NK-92 treated with Interleukin-12 subunit alpha and Interleukin-12 subunit beta, amount 100 ng/mL, for 24 hours (cell line): ENCODE results near the gene PTGIS.

Source experiments
- DNase-seq: peaks from one replicate; lab custom pipeline; 2025; lab: John Stamatoyannopoulos, UW

PTGIS gene

DNA sequence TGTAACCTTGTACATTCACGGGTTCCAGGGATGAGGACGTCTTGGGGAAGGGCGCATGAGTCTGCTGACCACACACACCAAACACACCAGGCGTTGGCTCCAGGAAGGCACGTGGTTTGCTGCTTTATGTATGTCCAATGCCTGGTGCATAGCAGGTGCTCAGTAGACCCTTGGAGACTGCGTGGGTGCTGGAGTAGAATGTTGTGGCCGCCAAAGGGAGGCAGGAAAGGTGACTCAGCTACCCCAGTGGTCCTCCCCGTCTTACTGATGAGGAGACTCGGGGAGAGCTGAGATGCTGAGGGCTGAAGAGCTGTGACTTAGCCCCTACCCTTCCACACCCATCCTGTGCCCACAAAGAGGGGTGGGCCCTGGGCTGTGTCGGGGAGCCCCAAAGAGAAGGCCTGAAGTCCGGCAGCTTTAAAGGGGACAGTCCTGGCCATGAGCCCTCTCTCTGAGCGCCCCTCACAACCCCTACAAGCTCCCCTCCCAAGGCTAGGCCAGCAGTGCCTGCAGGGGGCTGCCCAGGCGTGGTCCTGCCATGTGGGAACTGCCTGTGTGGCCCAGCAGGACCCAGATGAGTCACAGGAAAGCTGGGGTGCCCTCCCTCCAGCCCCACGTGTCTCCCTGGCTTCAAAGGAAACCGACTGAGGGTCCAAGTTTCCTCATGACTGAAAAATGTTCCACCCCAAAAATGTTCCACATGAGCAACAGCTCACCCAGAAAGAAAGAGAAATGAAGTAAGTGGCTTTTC is 28.0 kb upstream of the PTGIS start:
- DNase-seq = peak; percentile 94

DNA sequence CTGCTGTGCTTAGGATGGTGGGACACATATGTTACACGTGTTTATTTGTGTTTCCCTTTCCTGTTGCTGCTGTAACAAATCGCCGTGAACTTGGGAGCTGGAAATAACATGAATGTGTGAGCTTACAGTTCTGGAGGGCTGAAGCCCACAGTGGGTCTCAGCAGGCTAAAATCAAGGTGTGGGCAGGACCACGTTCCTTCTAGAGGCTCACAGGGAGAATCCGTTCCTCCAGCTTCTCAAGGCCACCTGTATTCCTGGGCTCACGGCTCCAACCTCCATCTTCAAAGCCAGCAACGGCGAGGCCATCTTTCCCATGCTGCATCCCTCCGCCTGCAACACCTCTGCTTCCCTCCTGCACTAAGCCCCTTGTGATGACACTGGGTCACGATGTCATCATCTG is 27.4 kb upstream of the PTGIS start:
- DNase-seq = no peak

DNA sequence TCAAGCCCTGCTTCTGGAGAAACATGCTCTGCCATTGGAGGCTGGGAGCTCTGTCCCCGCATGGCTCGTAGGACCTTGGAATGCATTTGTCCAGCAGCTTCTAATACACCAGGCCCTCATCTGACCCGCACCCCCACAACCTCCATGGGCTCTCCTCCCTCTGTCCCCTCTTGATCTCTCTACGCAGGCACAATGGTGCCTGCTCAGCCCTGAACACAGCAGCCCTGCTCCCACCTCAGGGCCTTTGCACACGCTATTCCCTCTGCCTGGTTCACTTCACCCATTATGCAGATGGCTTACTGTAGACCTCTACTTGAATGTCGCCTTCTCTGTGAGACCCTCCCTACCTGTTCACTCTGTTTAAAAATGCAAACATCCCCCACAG is 27.0 kb upstream of the PTGIS start:
- DNase-seq = no peak

DNA sequence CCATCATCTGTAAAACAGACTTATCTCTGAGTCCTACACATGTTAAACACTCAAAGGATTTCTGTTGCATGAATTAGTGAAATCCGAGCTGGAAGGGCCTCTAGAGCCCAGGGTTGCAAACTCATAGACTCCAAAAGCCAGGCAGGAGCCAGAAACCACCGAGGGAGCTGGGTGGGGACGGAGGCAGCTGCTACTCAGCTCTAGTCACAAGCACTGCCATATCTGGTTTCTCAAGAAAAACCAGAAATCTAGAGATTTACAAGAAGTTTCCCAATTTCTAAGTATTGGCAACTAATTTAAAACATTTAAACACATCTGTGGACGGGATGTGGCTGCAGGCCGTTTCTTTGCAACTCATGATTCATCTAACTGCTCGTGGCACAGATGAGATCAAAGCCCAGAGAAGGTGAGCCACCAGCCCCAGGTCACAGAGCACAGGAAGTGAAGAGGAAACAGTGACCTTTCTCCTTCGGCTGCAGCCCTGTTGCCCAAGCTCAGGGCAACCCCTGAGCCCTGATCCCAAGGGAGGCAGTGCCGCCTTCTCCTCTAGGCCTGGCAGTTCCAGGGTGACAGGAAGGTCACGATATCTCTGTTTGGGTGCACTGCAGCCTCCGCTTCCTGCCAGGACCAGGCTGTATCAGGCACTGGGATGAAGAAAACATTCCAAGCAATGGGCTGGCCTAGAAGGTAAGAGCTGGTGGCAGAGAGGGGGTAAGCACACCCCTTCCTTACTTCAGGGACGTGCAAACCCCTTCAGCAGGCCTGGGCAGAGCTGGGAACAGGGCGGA is 26.4 kb upstream of the PTGIS start:
- DNase-seq = peak; percentile 79

DNA sequence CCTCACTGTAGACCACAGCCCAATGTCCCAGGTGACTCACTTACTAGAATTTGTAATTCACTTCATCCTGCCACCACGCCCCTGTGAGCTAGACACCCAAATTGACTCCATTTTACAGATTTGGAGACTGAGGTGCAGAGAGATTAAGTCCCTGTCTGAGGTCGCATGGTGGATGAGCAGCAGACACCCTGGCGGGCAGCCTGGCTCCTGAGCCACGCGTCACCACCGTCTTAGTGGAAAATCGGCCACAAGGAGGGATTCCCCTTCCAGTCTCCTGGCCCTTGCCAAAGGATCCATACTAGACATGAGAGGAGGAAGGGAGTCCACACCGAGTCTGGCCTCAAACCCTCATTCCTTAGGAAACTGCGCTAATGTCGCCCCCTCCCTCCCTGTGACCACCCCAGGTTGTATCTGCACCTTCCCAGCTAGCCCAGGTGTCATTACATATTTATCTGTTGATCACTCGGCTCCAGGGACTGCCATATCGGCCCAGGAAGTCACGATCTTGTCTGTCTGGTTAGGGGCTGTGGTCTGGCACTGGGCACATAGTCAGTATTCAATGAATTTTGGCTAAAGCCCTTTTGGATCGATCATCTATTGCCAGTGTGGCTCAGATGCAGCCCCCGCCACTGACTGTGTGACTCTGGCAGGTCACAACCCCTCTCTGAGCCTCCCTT is 25.7 kb upstream of the PTGIS start:
- DNase-seq = peak; percentile 68

DNA sequence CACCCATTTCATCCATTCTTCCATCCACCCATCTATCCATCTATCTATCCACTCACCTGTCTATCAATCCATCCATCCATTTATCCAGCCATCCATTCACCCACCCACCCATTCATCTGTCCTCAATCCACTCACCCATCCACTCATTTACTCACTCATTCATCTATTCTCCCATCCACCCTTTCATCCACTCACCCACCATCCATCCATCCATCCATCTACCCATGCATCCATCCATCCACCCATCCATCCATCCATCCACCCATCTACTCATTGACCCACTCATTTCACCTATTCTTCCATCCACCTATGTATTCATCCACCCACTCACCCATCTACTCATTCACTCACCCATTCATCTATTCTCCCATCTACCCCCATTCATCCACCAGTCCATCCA is 24.2 kb upstream of the PTGIS start:
- DNase-seq = no peak

DNA sequence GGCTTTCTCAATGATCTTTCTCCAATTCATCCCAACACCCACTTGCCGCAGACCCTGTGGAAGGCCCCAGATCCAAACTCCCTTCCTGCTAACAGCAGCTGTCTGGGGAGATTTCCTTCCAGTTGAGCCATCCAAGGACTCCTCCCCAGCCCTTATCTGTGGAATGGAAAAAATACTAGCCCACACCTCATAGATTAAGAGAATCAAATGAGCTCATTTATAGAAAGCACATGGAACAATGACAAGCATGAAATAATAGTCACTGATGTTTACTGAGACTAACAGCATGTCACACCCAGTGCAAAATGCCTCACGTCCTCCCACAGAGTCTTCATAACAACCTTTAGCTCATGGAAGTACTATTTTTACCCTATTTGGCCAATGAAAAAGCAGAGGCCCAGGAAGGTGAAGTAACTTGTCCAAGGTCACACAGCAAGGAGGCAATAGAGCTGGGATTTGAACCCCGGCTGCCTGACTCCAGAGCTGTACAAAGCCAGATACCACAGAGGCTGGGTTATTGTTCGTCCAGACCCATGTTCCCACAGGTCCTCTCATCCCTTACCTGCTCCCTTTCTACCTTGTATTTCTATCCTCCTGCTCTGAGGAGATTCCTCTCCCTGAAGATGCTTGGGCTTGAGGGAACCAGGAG is 23.4 kb upstream of the PTGIS start:
- DNase-seq = no peak

DNA sequence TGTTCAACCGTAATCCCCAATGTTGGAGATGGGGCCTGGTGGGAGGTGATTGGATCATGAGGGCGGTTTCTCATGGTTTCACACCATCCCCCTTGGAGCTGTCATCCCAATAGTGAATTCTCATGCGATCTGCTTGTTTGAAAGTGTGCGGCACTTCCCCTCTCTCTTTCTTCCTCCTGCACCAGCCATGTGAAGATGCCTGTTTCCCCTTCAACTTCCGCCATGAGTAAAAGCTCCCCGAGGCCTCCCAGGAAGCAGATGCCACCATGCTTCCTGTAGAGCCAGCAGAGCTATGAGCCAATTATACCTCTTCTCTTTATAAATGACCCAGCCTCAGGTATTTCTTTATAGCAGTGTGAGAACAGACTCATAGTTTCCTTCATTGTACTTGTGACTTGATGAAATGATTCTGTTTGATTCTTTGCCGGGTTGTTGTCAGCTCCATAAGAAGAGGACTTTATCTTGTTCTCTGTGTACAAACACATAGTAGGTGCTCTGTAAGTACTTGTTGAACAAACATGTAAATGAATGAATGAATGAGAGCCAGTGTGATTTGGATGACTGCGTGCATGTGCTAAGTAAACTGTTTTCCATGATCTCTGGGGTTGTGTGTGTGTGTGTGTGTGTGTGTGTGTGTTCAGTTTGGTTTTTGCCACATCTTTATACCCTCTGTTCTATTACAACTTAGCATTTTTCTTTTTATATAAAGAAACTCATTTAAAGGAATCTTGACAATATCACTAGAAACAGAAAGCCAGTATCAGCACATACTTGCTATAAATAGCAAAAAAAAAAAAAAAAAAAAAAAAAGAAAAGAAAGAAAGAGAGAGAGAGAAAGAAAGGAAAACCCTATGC is 22.5 kb upstream of the PTGIS start:
- no peak for DNase-seq

DNA sequence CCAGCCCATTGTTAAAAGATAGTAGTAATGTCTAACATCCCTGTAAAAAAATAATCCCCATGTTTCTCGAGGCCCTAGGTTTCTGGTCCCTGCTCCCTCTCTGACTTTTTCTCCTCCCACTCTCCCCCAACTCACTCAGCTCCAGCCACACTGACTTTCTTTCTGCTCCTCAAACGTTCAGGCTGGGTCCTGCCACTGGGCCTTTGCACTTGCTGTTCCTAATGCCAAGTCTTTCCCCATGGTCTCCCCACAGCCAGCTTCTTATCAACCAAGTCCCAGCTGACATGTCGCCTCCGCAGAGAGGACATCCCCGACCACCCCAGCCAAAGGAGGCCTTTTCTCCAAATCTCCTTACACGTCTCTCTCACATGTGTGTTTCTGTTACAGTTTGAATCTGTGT is 21.8 kb upstream of the PTGIS start:
- no peak for DNase-seq

DNA sequence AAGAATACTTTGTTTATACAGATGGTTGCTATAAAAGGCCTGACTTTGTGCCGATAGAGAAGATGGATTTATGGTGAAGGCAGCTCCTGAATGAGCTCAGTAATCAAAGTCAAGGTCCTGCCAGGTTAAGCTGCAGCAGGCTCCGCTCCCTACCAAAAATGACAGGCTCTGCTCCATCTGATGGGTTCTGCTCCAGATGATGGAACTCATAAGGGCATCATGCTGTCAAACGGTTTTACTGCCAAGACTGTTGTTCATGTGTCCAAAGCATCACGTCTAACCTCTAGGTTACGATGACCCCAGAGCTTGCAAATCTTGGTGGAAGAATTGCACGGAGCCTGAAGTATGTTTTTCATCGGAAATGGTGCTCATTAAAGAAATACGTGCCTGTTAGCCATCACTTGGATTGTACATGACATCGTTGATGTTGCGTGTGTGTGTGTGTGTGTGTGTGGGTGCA is 19.2 kb upstream of the PTGIS start:
- no peak for DNase-seq

DNA sequence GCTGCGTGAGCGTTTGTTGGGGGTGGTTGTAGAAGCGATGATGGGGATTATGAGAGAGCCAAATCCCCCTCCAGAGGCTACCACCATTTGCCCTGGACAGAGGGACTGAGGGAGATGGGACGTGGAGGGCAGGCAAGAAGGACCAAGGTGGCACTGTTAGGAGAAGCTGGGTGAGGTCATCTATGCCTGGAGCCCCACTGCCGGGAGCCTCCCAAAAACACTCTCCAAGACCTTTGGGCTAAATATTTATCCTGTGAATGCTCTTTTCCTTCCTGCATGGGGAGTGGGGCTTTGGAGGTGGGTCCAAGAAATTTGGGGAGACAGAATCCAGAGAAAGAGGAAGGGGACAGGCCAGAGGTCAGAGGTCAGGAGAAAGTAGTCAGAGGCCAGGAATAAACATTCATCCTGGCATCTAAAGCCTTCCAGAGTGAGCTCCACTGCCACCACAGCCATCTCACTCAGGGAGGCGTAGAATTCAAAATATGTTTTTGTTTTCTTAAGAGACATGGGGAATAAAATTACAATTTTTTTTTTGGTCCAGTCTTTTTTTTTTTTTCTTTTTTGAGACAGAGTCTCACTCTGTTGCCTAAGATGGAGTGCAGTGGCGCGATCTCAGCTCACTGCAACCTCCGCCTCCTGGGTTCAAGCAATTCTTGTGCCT is 17.8 kb upstream of the PTGIS start:
- no peak for DNase-seq

DNA sequence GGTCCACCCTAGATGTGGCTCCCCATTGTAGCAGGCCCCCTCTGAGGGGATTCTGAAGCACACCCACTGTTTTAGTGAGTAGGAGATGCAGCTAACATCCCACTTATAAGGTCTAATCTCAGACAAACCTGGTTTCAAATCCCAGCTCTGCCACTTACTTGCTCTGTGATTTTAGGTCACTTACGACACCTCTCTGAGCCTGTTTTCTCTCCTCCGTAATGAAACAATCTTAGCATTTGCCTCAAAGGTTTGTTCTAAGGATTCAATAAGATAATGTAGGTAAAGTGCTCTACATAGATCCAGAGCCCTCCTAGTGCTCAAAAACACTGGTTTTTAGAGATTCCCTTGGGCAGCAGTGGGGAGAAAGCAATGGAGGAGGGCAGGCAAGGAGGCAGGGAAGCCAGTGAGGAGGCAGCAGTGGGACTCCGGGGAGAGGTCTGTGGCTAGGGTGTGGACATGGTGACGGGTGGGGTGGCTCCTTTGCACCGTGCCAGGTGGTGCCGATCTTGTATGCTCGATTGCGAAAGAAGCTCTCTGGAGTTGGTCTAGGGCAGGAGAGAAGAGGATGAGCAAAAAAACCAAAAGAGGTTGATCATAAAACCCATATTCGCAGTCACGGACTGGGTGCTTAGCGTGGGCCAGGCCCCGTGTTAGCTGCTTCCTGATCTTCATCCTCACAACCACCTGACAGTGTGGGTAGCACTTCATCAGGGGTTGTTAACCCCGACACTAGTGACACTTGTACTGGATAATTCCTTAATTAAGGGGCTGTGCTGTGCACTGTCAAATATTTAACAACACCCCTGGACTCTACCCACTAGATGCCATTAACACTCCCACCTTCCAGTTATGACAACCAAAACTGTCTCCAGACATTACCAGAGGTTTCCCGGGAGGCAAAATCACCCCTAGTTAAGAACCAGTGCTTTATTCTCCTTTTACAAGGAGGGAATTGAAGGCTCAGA is 16.8 kb upstream of the PTGIS start:
- DNase-seq = no peak

DNA sequence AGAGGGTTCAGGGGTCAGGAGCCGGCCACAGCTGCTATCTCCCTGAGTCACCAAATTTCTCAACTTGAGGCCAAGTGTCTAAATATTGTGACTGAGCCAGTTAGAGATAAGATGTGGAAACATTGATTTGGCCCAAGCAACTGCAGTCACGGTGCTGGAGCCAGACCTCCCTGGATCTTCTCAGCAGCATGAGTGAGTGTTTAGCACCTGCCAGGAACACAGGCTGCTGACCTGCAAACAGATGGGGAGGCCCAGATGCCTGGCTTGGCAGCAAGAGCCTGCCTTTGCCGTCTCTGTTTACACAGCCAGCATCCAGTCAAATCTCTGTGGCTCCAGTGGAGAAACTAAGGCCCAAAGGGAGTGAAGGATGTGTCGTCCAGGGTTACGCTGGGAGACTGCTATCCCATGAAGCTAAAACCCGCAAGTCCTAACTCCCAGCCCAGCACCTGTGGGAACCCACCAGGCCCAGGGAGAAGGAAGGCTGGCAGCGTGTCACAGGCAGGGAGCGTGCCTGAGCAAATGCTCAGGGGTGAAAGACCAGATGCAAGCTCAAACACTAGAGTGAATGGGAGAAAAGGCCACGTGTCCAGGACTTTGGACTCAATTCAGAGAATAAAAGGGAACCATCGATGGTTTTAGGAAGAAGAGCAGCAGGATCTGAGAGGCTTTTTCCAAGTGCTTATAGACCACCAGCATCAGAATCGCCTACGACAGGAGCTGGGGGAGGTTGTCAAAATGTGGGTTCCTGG is 15.9 kb upstream of the PTGIS start:
- DNase-seq = no peak

DNA sequence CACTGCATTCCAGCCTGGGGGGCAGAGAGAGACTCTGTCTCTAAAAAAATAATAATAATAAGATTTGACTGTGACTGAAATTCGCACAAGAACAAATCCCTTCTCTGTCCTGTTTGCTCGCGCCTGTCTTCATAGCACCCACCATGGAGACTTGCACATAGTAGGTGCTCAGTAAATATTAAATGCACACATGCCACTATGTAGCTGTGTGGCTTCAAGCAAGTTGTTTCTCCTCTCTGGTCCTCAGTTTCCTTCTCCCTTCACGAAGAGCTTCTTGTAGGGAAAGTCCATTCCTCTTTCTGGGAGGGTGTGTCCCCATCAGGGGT is 15.4 kb upstream of the PTGIS start:
- DNase-seq = no peak

DNA sequence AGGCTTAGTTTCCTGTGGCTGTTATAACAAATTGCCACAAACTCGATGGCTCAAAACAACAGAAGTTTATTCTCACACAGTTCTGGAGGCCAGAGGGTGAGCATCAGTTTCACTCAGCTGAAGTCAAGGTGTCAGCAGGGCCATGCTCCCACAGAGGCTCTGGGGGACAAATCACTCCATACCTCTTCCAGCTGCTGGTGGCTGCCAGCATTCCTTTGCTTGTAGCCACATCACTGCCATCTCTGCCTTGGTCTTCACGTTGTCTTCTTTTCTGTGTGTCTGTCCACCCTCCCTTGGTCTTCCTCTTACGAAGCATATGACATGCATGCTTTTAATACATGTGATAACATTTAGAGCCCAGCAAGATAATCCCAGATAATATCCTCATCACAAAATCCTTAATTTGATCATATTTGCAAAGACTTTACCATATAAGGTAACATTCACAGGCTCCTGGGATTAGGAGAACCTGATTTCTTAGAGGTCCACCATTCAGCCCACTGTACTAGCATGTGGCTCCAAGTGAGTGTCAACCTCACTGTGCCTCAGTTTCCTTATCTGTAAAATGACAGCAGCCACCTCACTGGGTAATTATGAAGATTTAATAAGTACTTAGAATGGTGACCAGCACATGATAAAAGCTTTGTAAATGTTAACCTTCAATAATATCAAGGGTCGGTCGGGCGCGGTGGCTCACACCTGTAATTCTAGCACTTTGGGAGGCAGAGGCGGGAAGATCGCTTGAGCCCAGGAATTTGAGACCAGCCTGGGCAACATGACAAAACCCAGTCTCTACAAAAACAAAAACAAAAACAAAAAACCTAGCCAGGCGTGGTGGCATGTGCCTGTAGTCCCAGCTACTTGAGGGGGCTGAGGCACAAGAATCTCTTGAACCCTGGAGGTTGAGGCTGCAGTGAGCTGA is 14.7 kb upstream of the PTGIS start:
- DNase-seq = no peak

DNA sequence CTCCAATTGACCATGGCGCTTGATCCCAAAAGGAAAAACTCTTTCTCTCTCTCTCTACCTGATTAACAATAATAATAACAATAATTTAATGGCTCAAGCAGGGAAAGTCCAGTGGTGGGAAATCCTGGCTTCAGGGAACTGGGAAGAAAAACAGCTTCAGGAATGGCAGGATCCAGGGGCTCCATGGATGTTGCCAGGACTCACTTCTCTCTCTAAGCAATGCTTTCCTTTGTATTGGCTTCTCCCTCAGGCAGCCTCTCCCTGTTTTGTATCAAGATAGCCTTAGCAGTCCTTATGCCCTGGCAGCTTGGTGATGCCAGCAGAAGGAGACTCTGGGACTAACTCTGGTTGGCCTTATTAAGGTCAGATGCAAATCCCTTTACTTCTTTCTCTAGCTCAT is 13.5 kb upstream of the PTGIS start:
- DNase-seq = no peak

DNA sequence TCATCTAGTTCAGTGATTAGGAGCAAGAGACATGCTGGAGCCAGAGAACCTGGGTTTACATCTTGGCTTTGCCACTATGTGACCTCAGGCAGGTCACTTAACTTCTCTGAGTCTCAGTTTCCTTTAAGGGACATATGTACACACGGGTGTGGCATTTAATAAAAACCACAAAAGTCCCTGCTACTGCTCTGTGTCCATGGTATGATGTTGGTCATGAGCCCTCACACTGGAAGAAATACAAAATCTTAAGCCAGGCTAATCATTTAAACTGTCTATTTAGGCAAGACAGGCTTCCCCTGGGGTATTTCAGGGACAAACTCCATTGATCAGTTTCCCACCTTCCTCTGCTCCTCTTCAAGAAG is 12.9 kb upstream of the PTGIS start:
- no peak for DNase-seq
